ENCODE measurements around the gene SORBS1.

The SORBS1 gene

DNA sequence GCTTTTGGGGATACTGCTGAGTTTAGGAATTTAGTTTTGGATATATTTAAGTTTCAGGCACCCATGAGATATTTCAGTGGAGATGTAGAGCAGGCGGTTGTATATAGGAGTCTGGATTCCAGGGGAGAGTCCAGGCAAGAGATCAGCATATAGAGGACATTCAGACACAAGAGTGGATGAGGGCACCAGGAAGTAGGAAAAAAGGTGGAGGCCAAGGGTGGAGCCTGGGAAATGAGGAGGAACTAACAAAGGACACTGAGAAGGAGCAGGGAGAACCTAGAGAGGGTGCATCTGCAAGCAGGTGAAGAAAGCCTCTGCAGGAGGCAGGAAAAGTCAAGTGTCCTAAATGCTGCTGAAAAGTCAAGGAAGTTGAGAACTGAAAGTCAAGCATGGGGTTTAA, 257.2 kb downstream of the SORBS1 start:
- H3K9me3 Mint-ChIP-seq: no peaks in the 10 kb centered on the region
- H3K4me1 Mint-ChIP-seq (ENCODE audit: low read depth): no peaks in the 10 kb centered on the region
- H3K27ac Mint-ChIP-seq: no peak overlapping the region
- no peaks in the 10 kb centered on the region for H3K27me3 Mint-ChIP-seq
- intact Hi-C loops (cut with micrococcal nuclease): no loop called here
- H3K4me3 Mint-ChIP-seq: no peak overlapping the region
- H3K36me3 Mint-ChIP-seq (ENCODE audit: low read depth): no peaks in the 10 kb centered on the region

DNA sequence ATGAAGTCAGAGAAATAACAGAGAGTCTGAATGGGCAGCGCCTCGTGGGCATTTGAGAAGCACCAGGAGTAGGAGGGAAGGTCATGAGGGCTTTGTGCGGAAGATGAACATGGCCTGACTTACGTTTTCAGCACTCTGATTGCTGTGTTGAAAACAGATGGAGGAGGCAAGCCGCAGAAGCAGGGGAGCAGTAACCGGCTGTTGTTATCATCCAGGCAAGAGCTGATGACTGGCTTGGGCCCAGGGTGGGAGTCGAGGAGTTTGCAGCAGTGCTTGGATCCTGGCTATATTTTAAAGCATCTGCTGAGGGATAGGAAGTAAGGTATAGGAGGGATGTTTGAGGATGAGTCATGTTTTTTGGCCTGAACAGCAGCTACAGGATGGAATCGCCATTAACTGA, 257.6 kb downstream of the SORBS1 start:
- Mint-ChIP-seq H3K27ac (no peak overlapping the region), H3K4me3 (no peak overlapping the region), H3K9me3 (no peaks in the 10 kb centered on the region), H3K36me3 (ENCODE audit: low read depth) (no peaks in the 10 kb centered on the region), H3K27me3 (no peaks in the 10 kb centered on the region), H3K4me1 (ENCODE audit: low read depth) (no peaks in the 10 kb centered on the region)
- intact Hi-C loops (cut with micrococcal nuclease): no loop called here

DNA sequence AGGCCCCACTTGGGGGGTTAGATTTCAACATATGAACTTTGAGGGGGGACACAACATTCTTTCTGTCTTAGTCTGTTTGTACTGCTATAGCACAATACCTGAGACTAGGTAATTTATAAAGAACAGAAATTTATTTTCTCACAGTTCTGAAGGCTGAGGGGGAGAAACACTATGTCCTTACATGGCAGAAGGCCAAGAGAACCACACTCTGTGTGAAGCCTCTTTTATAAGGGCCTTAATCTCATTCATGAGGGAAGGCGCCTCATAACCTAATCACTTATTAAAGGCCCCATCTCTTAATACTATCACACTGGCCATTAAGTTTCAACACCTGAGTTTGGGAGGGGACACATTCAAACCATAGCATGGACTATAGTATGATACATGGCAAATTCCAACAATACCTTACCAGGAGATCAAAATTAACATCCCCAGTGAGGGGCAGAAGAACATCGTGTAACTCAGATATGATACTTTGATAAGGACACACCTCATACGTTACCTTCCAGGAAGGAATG, 261.1 kb downstream of the SORBS1 start:
- peaks cover 8% of the 10 kb centered on the region for H3K27me3 Mint-ChIP-seq
- no peak overlapping the region for H3K4me3 Mint-ChIP-seq
- no peak overlapping the region for H3K27ac Mint-ChIP-seq
- H3K36me3 Mint-ChIP-seq (ENCODE audit: low read depth): no peaks in the 10 kb centered on the region
- H3K9me3 Mint-ChIP-seq: no peaks in the 10 kb centered on the region
- intact Hi-C loops (cut with micrococcal nuclease): no loop called here
- peaks cover 8% of the 10 kb centered on the region for H3K4me1 Mint-ChIP-seq (ENCODE audit: low read depth)

DNA sequence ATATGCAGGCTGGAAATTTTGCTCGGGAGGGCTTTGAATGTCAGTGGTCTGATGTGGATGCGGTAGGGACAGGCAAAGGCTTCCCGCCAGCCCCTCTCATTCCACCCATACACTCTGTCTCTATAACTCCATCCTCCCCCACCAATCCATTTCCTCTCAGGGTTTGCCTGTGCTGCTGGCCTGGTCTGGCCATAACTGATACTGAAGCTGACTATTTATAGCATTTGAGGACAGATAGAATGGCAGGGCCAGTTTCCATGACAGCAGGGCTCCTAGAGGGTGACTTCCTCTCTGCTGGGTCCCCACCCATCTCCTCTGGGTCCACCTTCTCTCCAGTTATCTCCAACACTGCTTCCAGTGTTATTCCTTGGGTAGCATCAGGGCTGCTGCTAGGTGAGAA, 263.8 kb downstream of the SORBS1 start:
- no peaks in the 10 kb centered on the region for H3K36me3 Mint-ChIP-seq (ENCODE audit: low read depth)
- H3K4me1 Mint-ChIP-seq (ENCODE audit: low read depth): peaks cover 26% of the 10 kb centered on the region
- H3K27ac Mint-ChIP-seq: no peak overlapping the region
- H3K9me3 Mint-ChIP-seq: no peaks in the 10 kb centered on the region
- intact Hi-C loops (cut with micrococcal nuclease): no loop called here
- H3K27me3 Mint-ChIP-seq: peaks cover 27% of the 10 kb centered on the region
- no peak overlapping the region for H3K4me3 Mint-ChIP-seq

DNA sequence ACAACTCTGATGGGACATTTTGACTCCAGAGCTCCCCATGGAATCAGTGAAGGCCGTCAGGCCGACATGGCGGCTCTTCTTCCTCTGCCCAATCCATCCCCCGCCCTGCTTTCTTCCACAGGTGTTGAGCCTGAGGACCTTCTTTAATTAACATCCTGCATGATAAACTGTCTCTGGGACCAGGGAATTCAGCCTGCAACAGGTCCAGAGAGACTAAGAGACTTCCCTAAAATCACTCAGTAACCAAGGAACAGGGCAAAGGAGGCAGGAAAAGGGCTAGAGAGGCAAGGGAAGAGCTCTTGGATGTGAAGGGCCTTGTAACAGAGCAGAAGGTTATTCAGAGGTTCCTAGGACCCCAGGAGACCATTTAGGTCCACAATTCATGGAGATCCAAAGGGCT, 264.4 kb downstream of the SORBS1 start:
- no peaks in the 10 kb centered on the region for H3K36me3 Mint-ChIP-seq (ENCODE audit: low read depth)
- intact Hi-C loops (cut with micrococcal nuclease): no loop called here
- no peak overlapping the region for H3K4me3 Mint-ChIP-seq
- H3K9me3 Mint-ChIP-seq: no peaks in the 10 kb centered on the region
- H3K27me3 Mint-ChIP-seq: peaks cover 31% of the 10 kb centered on the region
- no peak overlapping the region for H3K27ac Mint-ChIP-seq
- peaks cover 29% of the 10 kb centered on the region for H3K4me1 Mint-ChIP-seq (ENCODE audit: low read depth)

DNA sequence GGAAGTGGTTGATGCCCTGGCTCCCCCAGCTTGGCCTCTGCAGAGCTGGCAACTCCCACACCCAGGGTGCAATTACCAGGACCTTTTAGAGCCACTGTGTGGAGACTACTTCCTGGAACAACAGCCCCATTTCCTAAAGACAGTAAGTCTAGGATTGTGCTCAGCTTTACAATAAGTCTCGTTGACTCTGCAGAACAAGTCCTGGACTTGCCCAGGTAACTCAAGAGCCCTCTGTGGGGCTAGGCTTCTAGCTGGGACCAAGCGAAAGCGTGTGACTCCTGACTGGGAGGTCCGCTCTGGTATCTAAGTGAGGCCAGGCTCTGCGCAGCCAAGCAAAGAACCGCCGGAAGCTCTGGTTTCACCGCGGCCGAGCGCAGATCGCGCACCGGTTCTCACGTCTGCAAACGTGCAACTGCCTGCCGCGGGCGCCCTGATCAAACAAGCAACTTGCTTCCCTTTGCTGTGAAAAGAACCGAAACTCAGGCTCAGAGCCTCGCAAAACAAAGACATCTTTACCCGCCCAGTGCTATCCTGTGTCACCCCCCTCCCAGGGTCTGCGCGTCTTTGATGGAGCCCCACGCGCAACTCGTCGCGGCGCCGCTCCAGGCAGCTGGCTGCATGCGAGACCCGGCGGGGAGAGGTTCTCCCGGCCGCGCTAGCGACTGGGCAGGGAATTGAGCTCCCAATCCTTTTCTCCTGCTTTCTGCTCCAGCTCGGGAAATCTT, 266.0 kb downstream of the SORBS1 start:
- intact Hi-C loops (cut with micrococcal nuclease): no loop called here
- peaks cover 43% of the 10 kb centered on the region for H3K27me3 Mint-ChIP-seq
- no peaks in the 10 kb centered on the region for H3K36me3 Mint-ChIP-seq (ENCODE audit: low read depth)
- H3K27ac Mint-ChIP-seq: no peak overlapping the region
- H3K4me1 Mint-ChIP-seq (ENCODE audit: low read depth): peaks cover 34% of the 10 kb centered on the region
- H3K9me3 Mint-ChIP-seq: no peaks in the 10 kb centered on the region
- no peak overlapping the region for H3K4me3 Mint-ChIP-seq

DNA sequence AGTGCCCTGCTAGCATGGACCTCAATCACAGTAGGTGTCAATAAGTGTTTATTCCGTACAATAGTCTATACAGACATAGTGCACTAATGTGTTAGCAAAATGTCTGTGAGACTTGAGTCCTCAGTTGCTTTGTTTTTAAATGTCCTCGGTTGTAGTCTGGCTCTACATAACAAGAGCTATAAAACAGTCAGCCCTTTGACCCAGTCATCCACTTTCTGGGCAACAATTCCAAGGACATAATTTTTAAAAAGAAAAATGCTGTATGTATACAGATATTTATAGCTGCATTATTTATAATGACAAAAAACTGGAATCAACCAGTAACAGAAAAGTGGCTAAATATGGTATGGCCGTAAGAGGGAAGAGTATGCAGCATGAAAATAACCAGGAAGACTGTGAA, 267.5 kb downstream of the SORBS1 start:
- no peaks in the 10 kb centered on the region for H3K36me3 Mint-ChIP-seq (ENCODE audit: low read depth)
- peaks cover 57% of the 10 kb centered on the region for H3K27me3 Mint-ChIP-seq
- intact Hi-C loops (cut with micrococcal nuclease): no loop called here
- H3K9me3 Mint-ChIP-seq: no peaks in the 10 kb centered on the region
- no peak overlapping the region for H3K27ac Mint-ChIP-seq
- no peak overlapping the region for H3K4me3 Mint-ChIP-seq
- peaks cover 34% of the 10 kb centered on the region for H3K4me1 Mint-ChIP-seq (ENCODE audit: low read depth)

DNA sequence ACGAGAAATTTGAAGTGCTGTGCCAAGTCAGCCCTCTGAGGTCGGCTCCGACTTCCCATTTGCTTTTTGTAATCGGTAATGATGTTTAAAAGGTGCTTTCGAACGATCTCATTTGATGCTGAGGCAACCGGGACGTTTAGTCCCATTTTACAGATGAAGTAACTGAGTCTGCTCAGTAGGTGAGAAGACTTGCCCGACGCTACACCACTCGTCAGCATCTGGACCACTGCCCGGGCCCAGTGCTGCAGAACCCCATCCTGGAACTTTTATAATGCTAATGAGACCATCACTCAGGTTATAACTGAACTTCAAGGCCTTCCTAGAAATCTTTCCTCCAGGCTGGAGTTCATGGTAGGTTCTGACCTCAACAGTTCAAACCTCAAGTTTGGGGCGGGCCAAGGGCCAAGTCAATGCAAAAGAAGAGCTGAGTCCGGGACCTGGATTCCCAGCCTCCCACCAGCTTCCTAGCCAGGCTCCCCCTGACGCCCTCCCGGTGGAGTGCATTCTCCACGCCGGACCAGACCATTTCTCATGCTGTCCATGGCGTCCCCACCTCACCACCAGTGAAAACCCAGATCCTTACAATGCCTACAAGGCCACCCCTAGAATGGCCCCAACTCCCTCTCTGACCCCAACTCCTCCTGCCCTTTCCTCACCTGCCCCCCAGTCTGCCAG, 269.7 kb downstream of the SORBS1 start:
- intact Hi-C loops (cut with micrococcal nuclease): no loop called here
- Mint-ChIP-seq H3K9me3 (no peaks in the 10 kb centered on the region), H3K27me3 (peaks cover 65% of the 10 kb centered on the region), H3K36me3 (ENCODE audit: low read depth) (no peaks in the 10 kb centered on the region), H3K4me1 (ENCODE audit: low read depth) (peaks cover 34% of the 10 kb centered on the region), H3K27ac (no peak overlapping the region), H3K4me3 (peak overlapping the region; percentile 44)

DNA sequence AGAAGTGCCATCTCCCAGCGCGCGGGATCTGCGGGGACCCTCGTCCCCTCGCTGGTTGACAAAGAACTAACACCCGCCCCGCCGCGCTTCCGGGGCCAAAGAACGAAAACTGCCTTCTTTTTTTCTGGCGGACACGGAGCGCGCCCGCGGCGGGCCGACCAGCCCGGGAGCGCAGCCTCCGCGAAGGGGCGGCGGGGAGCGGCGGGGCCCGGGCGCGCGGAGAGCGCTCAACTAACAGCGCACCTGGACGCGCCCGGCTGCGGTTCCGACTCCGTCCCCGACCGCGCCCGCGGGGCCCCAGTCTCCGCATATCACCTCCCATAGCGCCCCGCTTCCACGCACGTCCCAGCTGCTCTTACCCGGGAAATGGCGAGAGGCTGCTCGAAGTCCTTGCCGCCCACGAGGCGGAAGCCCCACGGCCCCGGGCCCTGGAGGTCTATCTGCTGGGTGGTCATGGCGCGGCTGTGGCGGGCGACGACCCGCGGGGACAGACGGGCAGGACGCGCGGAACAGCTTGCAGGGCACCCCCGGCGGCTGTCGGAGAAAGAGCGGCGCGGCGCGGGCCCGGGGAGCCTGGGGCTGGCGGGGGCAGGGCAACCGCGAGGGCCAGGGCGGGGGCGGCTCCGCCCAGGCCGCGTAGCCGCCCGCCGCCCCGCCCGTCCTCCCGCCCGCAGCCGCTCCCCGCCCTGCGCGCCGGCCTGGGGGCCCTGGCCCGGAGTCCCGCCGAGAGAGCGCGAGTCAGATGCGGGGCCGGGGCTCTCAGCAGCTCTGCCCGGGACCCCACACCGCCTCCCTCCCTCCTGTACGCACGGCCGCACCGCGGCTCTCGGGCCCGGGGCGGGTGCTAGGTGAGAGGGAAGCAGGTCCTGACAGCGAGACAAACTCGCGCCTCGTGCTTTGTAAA, 270.5 kb downstream of the SORBS1 start, which contains the start of gene PDLIM1:
PDLIM1 (minus strand) TSS at position 543 of the 904 bp plus-strand sequence; CDS start at position 455, 88 bp downstream.
- peak within 1 kb of the TSS; percentile 80 for H3K4me3 Mint-ChIP-seq
- intact Hi-C loops (cut with micrococcal nuclease): no loop called here
- H3K9me3 Mint-ChIP-seq: no peaks in the 10 kb centered on the region
- H3K36me3 Mint-ChIP-seq (ENCODE audit: low read depth): no peaks in the 10 kb centered on the region
- H3K4me1 Mint-ChIP-seq (ENCODE audit: low read depth): peaks cover 32% of the 10 kb centered on the region
- peaks cover 63% of the 10 kb centered on the region for H3K27me3 Mint-ChIP-seq
- H3K27ac Mint-ChIP-seq: peak within 1 kb of the TSS; percentile 39

DNA sequence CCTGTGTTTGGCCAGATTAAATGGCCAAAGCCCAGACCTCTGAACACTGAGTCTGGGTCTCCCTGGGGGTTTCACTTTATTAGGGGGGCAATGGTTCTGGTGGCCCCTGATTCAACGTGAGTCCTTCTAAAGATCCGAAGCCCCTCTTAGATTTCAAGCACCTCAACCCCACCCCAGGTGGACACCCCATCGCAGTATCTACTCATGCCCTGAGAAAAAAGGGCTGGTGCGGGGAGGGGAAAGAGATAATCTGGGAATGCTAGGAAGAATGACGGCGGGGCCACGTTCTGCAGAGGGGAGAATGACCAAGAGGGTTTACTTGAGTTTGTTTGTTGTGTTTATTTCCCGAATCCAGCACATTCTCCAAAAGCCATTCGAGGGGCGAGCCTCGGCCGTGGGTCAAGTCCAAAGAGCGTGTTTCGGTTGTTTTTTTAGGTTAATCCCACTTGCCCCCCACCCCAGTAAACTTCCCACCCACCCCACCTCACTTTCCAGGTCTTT, 271.2 kb downstream of the SORBS1 start:
- no peaks in the 10 kb centered on the region for H3K9me3 Mint-ChIP-seq
- intact Hi-C loops (cut with micrococcal nuclease): no loop called here
- H3K4me1 Mint-ChIP-seq (ENCODE audit: low read depth): peaks cover 25% of the 10 kb centered on the region
- no peaks in the 10 kb centered on the region for H3K36me3 Mint-ChIP-seq (ENCODE audit: low read depth)
- H3K27ac Mint-ChIP-seq: no peak overlapping the region
- H3K4me3 Mint-ChIP-seq: peak overlapping the region; percentile 80
- peaks cover 56% of the 10 kb centered on the region for H3K27me3 Mint-ChIP-seq

DNA sequence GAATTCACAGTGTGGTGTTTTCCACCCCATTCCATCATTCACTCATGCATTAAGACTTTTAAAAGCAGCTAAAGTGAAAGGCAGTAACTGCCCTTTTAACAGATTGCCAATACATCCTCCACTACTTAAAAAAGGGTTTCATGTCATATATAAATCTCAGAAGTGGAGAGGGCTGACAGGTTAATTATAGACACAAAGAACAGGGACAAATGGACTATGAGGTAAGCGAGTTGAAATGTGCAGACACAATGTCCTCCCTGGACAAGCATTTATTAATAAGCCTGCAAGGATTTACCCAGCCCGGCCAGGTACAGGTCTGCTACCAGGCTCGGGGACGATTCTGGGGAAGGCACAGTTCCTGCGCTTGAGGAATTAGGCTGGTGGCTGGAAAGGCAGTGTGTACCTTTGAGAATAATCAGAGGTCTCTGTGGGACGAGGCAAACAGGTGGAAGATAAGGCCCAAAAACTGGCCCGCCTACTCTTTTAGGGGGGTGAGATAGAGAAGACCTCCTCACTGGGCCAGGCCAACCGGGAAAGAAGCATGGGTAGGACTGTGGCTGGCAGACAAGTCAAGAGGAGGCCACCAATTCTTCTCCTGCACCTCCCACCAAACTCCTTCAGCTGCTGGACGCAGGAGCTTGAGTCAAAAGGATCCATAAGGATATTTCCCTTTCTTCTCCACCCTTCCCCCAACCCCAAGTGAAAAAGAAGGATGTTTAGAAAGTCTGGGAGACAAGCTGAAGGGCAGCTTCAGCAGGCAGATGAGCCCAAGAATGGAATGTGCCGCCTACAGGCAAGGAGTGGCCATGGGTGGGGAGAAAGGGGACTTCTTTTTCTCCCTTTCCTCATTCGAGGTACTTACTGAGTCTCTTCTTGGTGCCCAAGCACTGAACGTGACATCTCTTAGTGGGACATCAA, 271.9 kb downstream of the SORBS1 start:
- Mint-ChIP-seq H3K27ac (no peak overlapping the region), H3K27me3 (peaks cover 48% of the 10 kb centered on the region), H3K4me3 (no peak overlapping the region), H3K36me3 (ENCODE audit: low read depth) (no peaks in the 10 kb centered on the region), H3K9me3 (no peaks in the 10 kb centered on the region), H3K4me1 (ENCODE audit: low read depth) (peaks cover 18% of the 10 kb centered on the region)
- intact Hi-C loops (cut with micrococcal nuclease): no loop called here

DNA sequence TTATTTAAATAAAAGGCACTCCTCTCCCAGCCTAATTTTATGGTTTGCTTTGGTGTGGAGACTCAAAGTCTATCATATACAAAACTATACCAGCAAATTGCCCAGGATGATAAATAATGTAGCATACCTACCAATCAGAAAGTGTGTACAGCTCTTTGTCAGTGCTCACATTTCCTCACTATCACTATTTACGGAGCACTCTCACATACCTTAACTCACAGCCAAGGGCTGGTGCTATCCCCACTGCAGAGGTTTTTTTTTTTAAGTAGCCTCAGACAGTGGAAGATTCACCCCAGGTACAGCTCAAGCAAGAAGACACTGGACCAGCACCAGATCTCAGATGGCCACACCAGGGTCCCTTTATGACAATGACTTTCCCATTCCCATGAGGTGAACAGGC, 272.9 kb downstream of the SORBS1 start:
- H3K36me3 Mint-ChIP-seq (ENCODE audit: low read depth): no peaks in the 10 kb centered on the region
- no peak overlapping the region for H3K4me3 Mint-ChIP-seq
- peaks cover 45% of the 10 kb centered on the region for H3K27me3 Mint-ChIP-seq
- no peaks in the 10 kb centered on the region for H3K9me3 Mint-ChIP-seq
- peaks cover 18% of the 10 kb centered on the region for H3K4me1 Mint-ChIP-seq (ENCODE audit: low read depth)
- intact Hi-C loops (cut with micrococcal nuclease): no loop called here
- H3K27ac Mint-ChIP-seq: no peak overlapping the region

DNA sequence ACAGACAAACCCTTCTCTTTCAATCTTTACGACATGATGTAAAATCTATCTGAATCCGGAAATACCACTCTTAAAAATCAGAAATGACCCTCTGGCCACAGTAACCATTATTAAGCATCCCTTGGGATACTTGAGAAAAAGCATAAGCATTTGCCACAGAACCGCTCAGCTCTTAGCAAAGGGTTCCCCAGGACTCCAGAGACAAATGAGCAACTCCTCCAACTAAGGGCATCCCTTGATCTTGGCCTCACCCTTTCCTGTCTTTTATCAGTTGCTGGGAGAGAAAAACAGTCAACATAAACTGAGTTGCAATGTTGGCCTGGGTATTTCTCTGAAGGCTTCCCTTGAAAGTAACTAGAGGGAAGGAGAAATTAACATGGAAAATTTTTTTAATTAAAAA, 273.9 kb downstream of the SORBS1 start:
- H3K36me3 Mint-ChIP-seq (ENCODE audit: low read depth): no peaks in the 10 kb centered on the region
- H3K9me3 Mint-ChIP-seq: no peaks in the 10 kb centered on the region
- intact Hi-C loops (cut with micrococcal nuclease): no loop called here
- H3K27me3 Mint-ChIP-seq: peaks cover 37% of the 10 kb centered on the region
- H3K4me1 Mint-ChIP-seq (ENCODE audit: low read depth): peaks cover 8% of the 10 kb centered on the region
- H3K27ac Mint-ChIP-seq: no peak overlapping the region
- H3K4me3 Mint-ChIP-seq: no peak overlapping the region
